ENCODE measurements around the gene GRPEL1.

GRCh38 chr4:7103607-7104365 is 35.9 kb upstream of the GRPEL1 start:
- TF ChIP-seq CTCF (conservative IDR thresholded peaks at IDR 0.05), result no peak
- TF ChIP-seq EZH2 (IDR thresholded peaks at IDR 0.05; ENCODE audit: low read depth), result no peak
